SW480 (cell line): ENCODE measurements around the gene GALNT10.

Source experiments
- DNase-seq: peaks from one replicate; pipeline ENCODE4 v3.0.0-alpha.2; 2016; ENCODE audit warnings: low spot score

Gene GALNT10

GRCh38 chr5:154203798-154204578 is 13.5 kb downstream of the GALNT10 start:
- no peak for DNase-seq

- no peak for DNase-seq
Measured at GRCh38 chr5:154205441-154206117, 15.0 kb downstream of the GALNT10 start.

GRCh38 chr5:154206311-154206710 is 15.8 kb downstream of the GALNT10 start:
- DNase-seq = no peak

- DNase-seq = no peak
Measured at GRCh38 chr5:154207204-154207603, 16.7 kb downstream of the GALNT10 start.

GRCh38 chr5:154209591-154210081 is 19.1 kb downstream of the GALNT10 start:
- no peak for DNase-seq

- no peak for DNase-seq
Measured at GRCh38 chr5:154210163-154210562, 19.6 kb downstream of the GALNT10 start.

GRCh38 chr5:154211641-154212390 is 21.3 kb downstream of the GALNT10 start:
- no peak for DNase-seq

GRCh38 chr5:154213592-154213991 is 23.1 kb downstream of the GALNT10 start:
- DNase-seq = no peak

- DNase-seq = no peak
Measured at GRCh38 chr5:154214371-154215106, 24.0 kb downstream of the GALNT10 start.

GRCh38 chr5:154215571-154216325 is 25.2 kb downstream of the GALNT10 start:
- DNase-seq = no peak

- no peak for DNase-seq
Measured at GRCh38 chr5:154217462-154217861, 26.9 kb downstream of the GALNT10 start.

- no peak for DNase-seq
Measured at GRCh38 chr5:154218786-154219185, 28.3 kb downstream of the GALNT10 start.

GRCh38 chr5:154220625-154221024 is 30.1 kb downstream of the GALNT10 start:
- no peak for DNase-seq

- peak; percentile 57 for DNase-seq
Measured at GRCh38 chr5:154221371-154221896, 30.9 kb downstream of the GALNT10 start.

- no peak for DNase-seq
Measured at GRCh38 chr5:154222414-154222813, 31.9 kb downstream of the GALNT10 start.

- no peak for DNase-seq
Measured at GRCh38 chr5:154223320-154223719, 32.8 kb downstream of the GALNT10 start.

- no peak for DNase-seq
Measured at GRCh38 chr5:154227090-154227489, 36.6 kb downstream of the GALNT10 start.

GRCh38 chr5:154228696-154229095 is 38.2 kb downstream of the GALNT10 start:
- no peak for DNase-seq

GRCh38 chr5:154230526-154230925 is 40.0 kb downstream of the GALNT10 start:
- no peak for DNase-seq

GRCh38 chr5:154234551-154234950 is 44.0 kb downstream of the GALNT10 start:
- no peak for DNase-seq

GRCh38 chr5:154236011-154236410 is 45.5 kb downstream of the GALNT10 start:
- DNase-seq = no peak
